Endometrial microvascular endothelial cells (primary cell): ENCODE results near the gene CPA3. TPM values are rescaled to one million over a fixed set of nuclear protein-coding genes. Genes with fewer than 3 reads are reported as not detected.

Source experiments
- in situ Hi-C: cut with HindIII; loops from 2 replicates; pipeline ENCODE4 v1.10.0; 2017; ENCODE audit warnings: low sequenced_read_pairs, low pct_unique_long_range_greater_than_20kb; ENCODE audit errors: inconsistent ontology term
- total RNA-seq: library from RNA; depleted of rRNA; stranded (reverse); fragments of >200 nt; gene quantifications from one replicate; pipeline ENCODE4 v1.2.3, GENCODE V29; 2015; ENCODE audit errors: inconsistent ontology term

Gene CPA3
- total RNA-seq, 1 donor from 2014 or later: 3.0 TPM

DNA sequence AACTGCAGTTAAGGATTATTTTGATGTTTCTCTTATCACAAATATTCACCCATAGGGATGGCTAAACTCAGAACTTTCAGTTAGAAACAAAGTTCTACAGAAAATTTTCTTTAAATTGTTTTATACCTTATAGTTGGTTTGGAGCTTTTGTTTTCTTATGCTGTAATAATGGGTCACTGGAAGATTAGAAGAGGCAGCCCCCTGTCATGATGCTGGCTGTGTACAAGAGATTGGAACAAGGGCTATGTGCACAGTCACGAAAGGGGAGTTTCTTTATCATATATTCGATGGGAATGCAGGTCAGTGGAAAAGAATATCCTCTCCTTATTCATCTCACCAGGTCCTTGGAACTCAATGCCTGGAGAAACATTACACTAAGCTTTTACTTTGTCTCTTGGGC is 12.0 kb upstream of the CPA3 start:
- in situ Hi-C loops: no loop called here

DNA sequence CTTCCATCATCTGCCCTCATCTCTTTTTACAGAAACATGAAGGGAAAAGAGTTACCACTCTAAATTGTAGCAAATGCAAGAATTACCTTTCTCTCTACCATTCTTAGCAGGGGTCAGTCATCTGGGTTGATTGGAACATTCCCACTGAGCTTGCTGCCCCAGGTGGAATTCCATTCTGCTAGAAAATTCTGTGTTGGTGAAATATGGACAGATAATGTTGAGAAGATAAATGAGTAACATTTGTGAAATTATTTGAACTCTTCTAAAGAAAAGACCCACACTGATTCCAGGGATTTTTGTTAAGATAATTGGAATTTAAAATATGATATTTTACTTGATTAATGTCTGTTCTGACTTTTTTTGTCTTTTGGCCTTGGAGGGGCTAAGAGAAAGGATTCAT is 11.0 kb upstream of the CPA3 start:
- in situ Hi-C loops: no loop called here

DNA sequence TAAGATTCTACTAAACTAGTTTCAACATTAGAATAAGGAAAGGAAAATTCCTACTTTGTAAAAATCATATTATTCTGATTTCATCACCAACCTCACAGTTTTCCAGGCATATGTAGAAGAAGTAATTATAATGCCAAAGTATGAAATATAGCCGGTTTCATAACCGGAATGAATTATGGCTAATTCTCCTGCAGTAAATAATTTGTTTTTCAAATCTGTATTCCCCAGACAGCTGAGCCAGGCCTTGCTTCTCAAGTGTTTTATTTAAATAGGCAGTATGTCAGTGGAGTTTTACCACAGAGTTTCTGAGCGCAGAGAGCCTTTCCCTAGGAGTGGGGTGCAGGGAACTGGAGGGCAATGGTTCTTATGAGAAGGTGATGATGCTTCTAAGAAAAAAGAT is 8.7 kb upstream of the CPA3 start:
- in situ Hi-C loops: no loop called here

DNA sequence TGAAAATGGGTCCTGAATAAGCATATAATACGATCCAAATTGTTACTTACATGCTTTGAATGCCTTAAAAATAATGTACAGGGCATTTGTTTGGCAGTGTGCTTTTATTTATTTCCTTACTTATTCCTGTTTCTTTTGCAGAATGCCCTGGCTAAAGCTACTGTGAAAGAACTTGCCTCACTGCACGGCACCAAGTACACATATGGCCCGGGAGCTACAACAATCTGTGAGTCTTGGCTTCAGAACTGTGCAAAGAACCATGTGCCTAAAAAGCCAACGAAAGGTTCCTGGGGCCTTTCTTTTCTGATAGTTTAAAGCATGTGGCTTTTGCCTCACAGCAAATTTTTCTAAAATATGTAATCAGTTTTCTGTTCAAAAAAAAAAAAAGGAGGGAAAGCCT is 7.8 kb upstream of the CPA3 start:
- in situ Hi-C loops: no loop called here

DNA sequence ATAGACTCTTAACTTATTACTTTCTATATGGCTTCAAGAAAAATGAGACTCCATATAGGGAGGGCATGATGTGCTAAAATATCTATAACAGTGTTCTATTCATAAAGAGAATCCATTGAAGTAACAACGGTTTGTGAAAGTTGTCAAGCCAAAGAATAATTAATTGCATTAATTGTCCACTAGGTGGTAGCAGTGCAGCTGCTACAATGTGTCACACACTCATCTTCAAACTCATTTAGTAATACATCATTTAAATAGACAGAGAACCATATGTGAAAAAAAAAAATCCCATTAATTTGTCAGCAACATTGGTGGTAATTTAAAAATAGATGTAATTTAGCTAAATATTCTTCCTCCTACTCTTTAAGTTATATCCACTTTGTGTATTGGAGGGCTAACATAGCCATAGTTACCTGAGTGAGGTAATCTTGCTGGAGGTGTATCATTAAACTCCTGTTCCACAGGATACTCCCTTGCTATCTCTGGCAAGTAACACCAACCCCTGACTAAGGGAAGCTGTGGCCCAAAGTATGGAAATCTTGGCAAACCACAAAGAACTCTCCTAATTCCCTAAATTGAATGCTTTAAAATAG is 3.7 kb upstream of the CPA3 start:
- in situ Hi-C loops: no loop called here

DNA sequence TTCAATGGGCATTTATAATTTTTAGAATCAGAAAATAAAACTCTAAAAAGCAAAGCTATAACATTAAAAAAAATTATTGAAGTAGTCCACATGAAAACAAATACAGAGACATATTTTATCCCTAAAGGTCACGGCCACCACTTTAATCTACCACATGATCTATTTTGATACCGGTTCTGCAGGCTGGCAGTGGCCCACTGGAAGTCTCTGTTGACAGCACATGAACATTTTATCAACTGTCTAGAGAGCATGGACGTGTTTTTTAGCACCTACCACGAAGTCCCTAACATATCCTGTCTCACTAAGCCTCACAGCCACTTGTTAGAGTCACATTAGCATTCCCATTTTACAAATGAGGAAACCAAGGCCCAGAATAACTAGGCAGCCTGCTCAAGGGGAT is 1.8 kb upstream of the CPA3 start:
- in situ Hi-C loops: no loop called here

DNA sequence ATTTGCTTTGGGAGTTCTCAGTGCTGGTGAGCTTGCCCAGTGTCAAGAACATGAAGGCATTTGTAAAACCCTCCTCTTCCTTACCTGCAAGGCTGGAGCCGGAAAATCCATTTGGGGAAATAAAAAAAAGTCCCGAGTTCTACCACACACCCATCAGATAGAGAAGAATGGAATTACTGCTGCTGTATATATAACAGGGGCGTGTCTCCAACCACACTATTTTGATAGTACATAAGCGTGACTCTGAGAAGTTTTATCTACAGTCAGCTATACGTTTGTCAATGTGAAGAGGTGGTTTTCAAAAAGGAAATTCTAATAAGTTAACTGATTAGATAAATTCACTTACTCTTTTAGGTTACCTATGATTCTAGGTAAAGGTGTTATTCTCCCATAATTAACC is 1.3 kb upstream of the CPA3 start:
- in situ Hi-C loops: no loop called here

DNA sequence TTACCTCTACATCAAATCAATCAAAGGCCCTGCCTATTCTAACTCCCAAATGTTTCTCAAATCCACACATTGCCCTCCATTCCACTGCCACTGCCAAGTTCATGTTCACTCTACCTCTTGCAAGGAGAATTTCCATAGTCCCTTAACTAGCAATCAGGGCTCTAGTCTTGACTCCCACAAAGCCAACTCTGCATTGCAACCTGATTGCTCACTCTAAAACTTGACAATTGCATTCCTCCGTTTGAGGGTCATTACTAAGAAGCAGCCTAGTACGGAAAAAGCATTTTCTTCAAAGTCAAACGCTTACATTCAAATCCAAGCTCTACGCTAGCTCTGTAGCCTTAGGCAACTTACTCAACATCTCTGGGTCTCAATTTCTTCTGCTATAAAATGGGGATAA is 1.2 kb downstream of the CPA3 start:
- in situ Hi-C loops: no loop called here

DNA sequence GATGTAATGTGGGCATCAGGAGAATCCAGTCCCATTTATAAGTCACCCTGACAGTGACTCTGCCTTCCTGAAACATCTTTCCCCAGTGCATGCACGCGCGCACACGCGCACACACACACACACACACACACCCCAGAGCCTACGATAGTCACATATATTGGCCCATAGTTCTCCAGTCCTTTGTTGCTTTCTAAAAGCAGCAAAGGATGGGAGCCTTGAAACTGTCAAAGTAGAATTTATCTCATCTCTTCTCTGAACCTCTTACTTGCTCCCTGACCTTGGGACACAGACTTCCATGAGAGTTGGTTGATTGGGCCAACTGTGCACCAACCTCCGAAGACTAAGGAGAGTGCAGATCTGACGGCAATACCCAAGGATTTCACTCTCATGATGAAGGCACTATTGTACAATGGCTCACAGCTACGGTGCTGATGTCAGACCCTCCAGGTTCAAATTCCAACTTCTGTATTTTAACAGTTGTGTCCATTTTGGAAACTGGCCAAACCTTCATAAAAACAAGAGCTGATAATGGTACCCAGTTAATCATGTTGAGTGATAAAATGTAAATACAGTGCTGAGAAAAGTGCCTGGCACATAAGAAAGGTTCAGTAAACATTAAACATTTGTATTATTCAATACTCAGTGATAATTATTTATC is 8.3 kb downstream of the CPA3 start:
- in situ Hi-C loops: no loop called here

DNA sequence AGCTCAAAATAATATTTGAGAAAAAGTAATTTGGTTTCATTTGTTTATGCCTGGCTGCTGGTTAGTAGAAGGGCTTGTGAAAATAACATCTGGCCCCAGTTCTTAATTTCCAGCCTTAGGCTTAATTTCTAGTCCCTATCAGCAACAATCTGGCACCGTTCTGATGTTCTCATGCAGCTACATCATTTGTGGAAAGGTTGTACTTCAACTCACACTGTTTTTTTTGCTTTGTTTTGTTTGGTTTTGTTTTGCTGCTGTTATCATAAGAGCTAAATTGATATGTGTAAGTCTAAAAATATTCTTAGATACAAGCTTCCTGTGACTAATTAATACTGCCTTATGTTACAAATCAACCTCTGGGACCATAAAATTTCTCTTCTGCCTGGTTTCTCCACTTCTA is 8.9 kb downstream of the CPA3 start:
- in situ Hi-C loops: no loop called here

DNA sequence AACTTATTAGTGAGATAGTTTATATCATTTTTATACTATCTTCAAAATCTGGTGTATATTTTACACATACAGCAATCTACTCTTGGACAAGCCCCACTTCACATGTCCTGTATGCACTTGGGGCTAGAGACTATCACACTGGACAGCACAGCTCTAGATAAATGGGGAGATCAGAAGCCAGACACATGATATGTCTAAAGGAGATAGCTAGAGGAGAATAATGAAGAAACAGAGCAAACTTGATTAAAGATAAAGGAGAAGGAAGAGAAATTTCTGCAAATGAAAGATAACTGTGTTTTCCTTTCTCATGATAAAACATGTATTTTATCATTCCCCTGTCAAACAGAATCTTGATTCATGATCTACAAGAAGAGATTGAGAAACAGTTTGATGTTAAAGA is 13.0 kb downstream of the CPA3 start:
- in situ Hi-C loops: no loop called here

DNA sequence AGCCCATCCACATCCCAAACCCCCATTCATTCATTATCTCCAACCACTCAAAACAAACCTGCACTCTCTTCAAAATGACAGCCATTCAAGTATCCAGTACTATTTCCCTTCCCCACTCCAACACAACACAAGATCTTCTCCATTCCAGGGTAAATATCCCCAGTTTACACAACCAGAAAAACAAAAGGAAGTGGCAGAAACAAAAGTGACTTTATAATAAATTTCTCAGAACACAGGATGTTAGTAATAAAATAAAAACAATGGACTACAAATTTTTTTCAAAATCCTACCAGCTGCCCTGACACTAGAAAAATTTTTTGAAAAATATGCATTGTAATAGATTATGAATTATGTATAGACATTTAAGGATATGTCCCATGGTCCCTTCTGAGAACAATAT is 14.2 kb downstream of the CPA3 start:
- in situ Hi-C loops: no loop called here

DNA sequence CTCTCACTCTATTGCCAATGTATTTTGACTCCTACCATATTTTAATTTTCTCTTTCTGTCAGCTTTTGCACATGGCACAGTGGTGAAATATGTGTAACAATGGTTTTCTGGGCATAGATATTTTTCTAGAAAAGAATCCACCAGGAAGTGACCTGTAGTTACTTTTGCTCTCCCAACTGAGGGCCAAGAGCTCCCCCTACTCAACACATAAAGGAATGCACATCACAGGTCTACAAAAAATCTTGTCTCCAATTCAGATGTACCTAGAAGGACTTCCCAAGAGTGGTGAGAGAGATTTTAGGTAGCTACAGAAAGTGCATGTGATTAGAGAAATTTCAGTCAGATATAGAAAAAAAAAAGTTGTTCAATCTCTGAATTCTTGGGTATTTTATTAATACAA is 15.6 kb downstream of the CPA3 start:
- in situ Hi-C loops: no loop called here

DNA sequence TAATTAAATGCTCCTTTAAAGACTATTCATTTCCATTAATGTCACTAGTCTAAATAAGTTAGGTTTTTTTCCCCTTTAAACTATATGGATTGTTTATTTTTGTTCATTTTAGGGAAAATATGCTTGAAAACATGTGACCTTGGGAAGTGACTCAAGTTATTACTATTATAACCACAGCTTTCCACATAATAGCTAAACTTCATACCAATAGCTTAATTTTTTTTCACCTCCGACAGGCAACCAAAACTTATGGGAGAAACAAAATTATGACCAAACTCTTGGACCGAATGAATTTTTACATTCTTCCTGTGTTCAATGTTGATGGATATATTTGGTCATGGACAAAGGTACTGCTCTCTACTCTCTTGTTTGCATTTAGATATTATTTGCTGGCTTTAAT is 16.2 kb downstream of the CPA3 start:
- in situ Hi-C loops: no loop called here

DNA sequence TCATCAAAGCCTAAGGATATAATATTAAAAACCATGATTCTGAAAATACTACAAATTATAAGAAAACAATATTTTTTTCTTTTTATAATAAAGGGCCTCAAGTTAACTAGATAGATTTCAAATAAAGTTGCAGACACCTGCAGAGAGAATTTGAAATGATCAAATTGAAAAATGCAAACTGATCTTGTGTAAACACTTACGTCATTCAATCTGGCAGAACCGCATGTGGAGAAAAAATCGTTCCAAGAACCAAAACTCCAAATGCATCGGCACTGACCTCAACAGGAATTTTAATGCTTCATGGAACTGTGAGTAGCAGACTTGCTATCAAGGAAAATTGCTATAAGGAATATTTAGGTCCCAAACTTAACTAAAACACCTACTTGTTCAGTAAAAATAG is 17.2 kb downstream of the CPA3 start:
- in situ Hi-C loops: no loop called here

DNA sequence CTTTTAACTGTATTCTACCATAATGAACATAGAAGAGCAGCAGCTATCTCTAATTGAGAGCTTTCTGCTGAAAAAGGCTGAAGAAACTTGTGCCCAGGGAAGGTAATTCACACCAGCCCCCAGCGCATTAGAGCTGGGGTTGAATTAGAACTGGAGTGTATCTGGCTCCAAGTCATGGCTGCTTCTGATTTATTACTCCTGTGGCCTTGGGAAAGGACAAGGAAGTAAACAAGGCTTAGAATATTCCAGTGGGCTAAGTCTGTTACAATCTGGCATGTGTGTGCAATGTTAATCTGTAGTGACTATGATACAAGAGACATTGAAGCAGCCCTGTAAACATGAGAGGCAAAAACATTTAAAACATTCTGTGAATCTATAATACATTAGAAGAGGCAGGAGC is 18.1 kb downstream of the CPA3 start:
- in situ Hi-C loops: no loop called here

DNA sequence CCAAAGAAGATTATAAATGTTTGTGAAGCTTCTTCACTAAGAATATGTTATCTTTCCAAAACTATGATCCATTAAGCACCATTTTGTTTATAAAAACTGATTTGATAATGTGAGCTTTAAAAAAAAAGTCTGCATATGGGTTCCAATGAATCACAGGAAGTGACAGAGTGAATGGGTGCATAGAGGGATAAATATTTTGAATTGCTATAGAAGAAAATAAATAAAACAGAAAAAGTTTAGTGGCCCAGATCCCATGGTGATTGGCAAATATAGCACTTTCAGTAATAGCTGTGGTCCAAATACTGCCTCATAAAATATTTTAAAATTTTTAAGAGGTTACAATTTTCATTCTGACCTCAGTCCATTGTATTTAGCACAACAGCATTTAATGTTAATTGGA is 19.2 kb downstream of the CPA3 start:
- in situ Hi-C loops: no loop called here

DNA sequence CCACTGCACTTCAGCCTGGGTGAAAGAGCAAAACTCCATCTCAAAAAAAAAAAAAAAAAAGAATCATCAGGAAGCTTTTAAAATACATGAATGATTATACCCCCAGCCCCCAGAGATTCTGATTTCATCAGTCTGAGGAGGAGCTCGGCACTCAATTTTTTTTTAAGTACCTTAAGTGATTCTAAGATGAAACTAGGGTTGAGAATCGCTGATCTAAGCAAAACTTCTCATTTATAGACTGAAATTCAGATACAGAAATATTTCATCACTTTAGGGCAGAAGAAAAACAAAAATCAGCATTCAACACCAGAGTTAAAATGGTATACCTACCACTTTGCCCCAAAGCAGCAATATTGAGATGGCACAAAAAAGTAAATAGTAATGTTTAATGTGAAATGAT is 24.7 kb downstream of the CPA3 start:
- in situ Hi-C loops: no loop called here

DNA sequence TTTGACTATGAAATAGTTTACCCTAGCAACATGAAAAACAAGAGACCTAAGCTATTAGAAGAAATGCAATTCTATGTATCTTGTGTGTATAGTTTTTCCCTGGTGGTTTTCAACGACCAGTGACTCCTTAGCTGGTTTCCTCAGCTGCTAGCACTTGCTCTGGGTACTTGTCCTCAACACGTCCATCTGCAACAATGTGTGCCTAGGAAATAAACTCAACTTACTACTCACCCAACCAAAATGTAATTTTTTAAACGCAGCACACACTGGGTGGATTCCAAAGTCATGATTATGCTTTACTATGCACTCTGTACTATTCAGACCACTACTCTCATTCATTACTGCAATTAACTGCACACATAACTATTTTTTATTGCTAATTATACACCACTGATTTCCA is 31.0 kb downstream of the CPA3 start:
- in situ Hi-C loops: no loop called here

DNA sequence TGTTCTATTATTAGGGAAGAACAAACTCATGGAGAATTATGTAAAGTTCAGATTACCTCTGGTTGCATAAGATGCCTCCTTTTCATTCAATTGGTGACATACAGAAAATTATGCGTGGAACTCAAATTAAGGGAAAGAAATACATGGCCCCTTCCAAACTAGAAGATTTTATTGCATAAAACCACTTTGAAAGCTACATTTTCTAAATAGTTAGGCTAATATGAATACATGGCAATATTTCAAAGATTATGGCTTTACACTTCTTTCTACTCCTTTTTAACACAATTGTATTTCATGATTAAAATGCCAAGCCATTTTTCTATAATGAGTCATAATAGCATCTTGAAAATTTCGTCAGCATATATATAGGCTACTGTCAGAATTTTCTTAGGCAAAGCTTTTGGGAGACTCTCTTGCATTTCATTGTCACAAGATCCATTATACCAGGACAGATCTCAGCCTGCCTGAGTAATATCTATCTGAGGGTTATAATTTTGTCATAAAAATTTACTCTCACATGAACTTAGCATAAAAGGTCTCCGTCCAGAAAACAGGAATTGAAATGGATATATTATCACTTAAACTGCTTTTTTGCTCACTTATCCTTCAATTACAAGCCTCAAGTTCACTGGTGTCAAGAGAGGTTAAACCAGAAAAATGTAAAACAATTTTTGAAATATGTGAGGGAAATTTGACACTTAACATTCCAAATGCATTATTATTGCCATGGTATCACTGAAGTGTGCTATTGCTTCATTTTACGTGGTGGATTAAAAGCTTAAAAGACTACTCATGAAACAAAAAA is 37.1 kb downstream of the CPA3 start:
- in situ Hi-C loops: no loop called here
